ENCODE data around the gene RASD2. TPM values are rescaled to one million over a fixed set of nuclear protein-coding genes. Genes with fewer than 3 reads are reported as not detected.

RASD2 gene
- total and polyA plus RNA-seq, 10 of the 15 experiments (the other 5 are each of a cell fraction or from before 2014, with no cell fraction given), result 0.03 TPM; not detected in 9

DNA sequence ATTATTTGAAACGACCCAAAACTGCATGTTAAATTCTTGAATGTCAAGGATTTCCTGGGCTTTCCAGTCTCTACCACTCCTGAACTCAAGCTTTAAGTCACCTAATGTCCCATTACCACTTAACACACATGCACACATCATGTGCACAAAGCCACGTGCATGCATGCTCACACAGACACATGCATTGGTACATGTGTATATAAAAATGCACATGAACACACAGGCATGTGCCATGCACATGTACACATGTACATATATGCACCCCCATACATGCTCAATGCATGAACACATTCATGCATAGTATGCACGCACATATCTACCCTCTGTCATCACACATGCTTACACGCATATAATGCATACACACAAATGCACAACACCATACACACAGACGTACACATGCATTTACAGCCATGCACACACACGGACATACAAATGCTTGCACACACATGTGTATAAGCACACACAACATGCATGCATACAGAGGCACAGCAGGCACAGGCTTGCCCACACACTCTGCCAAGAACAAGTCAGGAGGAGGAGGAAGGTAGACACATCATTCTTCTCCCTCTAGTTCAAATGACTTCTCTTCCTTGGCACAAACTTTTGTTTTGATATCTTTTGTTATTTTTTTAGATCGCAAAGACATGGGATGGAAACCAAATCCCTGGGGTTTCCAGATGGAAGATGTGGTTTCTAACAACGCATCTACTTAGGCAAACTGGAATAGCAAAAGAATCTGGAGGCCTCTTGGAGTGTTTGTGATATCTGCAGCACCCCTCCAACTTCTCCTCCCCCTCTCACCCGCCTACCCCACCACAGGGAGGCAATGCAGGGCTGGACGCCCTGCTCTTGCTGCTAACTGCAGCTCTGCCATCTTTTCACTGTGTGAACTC lies 24.6 kb downstream of the RASD2 start:
- H3K27ac ChIP-seq (ENCODE audit: control insufficient read depth, insufficient read depth), result no peak overlapping the region
- 25% methylated on average over 10 of the region's 10 CpGs for WGBS (ENCODE audit: insufficient coverage, insufficient replicate concordance, low lambda C conversion rate, missing lambda C conversion rate)
- ChIA-PET CTCF (interaction anchor here (0.7 to 1.0 kb wide), 2 partner anchors 23 to 214 kb away, joined by 3 read pairs; no protein-coding TSS in a partner anchor), RAD21 (ENCODE audit: unreplicated experiment) (no interaction called here), SMC1A (ENCODE audit: uncharacterized antibody, unreplicated experiment) (no interaction called here), POLR2A (interaction anchor here (0.6 kb wide), 1 partner anchor 443 kb away, joined by 6 read pairs; no protein-coding TSS in a partner anchor)
- H3K27me3 ChIP-seq (replicated peaks in 1 of 2; ENCODE audit: control insufficient read depth in 2 of 2, insufficient read depth in 2 of 2, low read length in 1 of 2), result peaks cover 0 to 6% of the 10 kb centered on the region in 2 experiments; a peak in 3 of 4 replicates
- no peak overlapping the region for H3K9ac ChIP-seq (ENCODE audit: control insufficient read depth, insufficient read depth, low read length)
- in situ Hi-C loops (cut with MboI), result no loop called here
- ATAC-seq, result no peak
- H3K79me2 ChIP-seq (ENCODE audit: control insufficient read depth, insufficient read depth, low read length), result no peaks in the 10 kb centered on the region
- no peaks in the 10 kb centered on the region for H3K36me3 ChIP-seq (ENCODE audit: control insufficient read depth in 2 of 2, insufficient read depth in 2 of 2, low read length in 1 of 2)
- no TSS peak for BruUV-seq (replicated peaks)
- no peak for FAIRE-seq
- H3K4me2 ChIP-seq (ENCODE audit: control insufficient read depth, insufficient read depth), result no peak overlapping the region
- H3K4me3 ChIP-seq, result no peak overlapping the region
- H4K20me1 ChIP-seq (ENCODE audit: control insufficient read depth, insufficient read depth), result no peaks in the 10 kb centered on the region
- no peak for DNase-seq (ENCODE audit: low read depth, low spot score)
- intact Hi-C loops (cut with micrococcal nuclease; ENCODE audit: unreplicated experiment), result no loop called here
- no peaks in the 10 kb centered on the region for H3K9me3 ChIP-seq (replicated peaks; ENCODE audit: control insufficient read depth, insufficient read depth, low read length)
- no peak overlapping the region for H2AFZ ChIP-seq (ENCODE audit: control insufficient read depth, low read depth, low read length)
- no peak for TF ChIP-seq PAX8 (IDR thresholded peaks at IDR 0.05)
- no peak for TF ChIP-seq NR2C2 (IDR thresholded peaks at IDR 0.05; ENCODE audit: borderline replicate concordance, control insufficient read depth, insufficient read length, low read depth)
- TF ChIP-seq, protein P1, sequence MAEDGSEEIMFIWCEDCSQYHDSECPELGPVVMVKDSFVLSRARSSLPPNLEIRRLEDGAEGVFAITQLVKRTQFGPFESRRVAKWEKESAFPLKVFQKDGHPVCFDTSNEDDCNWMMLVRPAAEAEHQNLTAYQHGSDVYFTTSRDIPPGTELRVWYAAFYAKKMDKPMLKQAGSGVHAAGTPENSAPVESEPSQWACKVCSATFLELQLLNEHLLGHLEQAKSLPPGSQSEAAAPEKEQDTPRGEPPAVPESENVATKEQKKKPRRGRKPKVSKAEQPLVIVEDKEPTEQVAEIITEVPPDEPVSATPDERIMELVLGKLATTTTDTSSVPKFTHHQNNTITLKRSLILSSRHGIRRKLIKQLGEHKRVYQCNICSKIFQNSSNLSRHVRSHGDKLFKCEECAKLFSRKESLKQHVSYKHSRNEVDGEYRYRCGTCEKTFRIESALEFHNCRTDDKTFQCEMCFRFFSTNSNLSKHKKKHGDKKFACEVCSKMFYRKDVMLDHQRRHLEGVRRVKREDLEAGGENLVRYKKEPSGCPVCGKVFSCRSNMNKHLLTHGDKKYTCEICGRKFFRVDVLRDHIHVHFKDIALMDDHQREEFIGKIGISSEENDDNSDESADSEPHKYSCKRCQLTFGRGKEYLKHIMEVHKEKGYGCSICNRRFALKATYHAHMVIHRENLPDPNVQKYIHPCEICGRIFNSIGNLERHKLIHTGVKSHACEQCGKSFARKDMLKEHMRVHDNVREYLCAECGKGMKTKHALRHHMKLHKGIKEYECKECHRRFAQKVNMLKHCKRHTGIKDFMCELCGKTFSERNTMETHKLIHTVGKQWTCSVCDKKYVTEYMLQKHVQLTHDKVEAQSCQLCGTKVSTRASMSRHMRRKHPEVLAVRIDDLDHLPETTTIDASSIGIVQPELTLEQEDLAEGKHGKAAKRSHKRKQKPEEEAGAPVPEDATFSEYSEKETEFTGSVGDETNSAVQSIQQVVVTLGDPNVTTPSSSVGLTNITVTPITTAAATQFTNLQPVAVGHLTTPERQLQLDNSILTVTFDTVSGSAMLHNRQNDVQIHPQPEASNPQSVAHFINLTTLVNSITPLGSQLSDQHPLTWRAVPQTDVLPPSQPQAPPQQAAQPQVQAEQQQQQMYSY (CRISPR knock-in tag; IDR thresholded peaks at IDR 0.05), result no peak
- TF ChIP-seq STAT1 (conservative IDR thresholded peaks at IDR 0.05), result no peak
- TF ChIP-seq GABPA (IDR thresholded peaks at IDR 0.05; ENCODE audit: low read depth), result no peak
- TF ChIP-seq MEF2A (IDR thresholded peaks at IDR 0.05; ENCODE audit: insufficient read depth, low read depth, low read length), result no peak
- TF ChIP-seq FOXK2 (IDR thresholded peaks at IDR 0.05), result no peak
- no peak for TF ChIP-seq SMARCA5 (IDR thresholded peaks at IDR 0.05)
- TF ChIP-seq ASH2L (IDR thresholded peaks at IDR 0.05; ENCODE audit: borderline replicate concordance, low read depth), result no peak
- TF ChIP-seq TCF12 (IDR thresholded peaks at IDR 0.05; ENCODE audit: low read depth, low read length), result no peak
- TF ChIP-seq LARP7 (IDR thresholded peaks at IDR 0.05), result no peak
- TF ChIP-seq, protein P2, sequence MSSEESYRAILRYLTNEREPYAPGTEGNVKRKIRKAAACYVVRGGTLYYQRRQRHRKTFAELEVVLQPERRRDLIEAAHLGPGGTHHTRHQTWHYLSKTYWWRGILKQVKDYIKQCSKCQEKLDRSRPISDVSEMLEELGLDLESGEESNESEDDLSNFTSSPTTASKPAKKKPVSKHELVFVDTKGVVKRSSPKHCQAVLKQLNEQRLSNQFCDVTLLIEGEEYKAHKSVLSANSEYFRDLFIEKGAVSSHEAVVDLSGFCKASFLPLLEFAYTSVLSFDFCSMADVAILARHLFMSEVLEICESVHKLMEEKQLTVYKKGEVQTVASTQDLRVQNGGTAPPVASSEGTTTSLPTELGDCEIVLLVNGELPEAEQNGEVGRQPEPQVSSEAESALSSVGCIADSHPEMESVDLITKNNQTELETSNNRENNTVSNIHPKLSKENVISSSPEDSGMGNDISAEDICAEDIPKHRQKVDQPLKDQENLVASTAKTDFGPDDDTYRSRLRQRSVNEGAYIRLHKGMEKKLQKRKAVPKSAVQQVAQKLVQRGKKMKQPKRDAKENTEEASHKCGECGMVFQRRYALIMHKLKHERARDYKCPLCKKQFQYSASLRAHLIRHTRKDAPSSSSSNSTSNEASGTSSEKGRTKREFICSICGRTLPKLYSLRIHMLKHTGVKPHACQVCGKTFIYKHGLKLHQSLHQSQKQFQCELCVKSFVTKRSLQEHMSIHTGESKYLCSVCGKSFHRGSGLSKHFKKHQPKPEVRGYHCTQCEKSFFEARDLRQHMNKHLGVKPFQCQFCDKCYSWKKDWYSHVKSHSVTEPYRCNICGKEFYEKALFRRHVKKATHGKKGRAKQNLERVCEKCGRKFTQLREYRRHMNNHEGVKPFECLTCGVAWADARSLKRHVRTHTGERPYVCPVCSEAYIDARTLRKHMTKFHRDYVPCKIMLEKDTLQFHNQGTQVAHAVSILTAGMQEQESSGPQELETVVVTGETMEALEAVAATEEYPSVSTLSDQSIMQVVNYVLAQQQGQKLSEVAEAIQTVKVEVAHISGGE (CRISPR knock-in tag; IDR thresholded peaks at IDR 0.05), result no peak
- H3K4me1 ChIP-seq (ENCODE audit: control insufficient read depth, insufficient read depth, low read length), result no peaks in the 10 kb centered on the region

All from GM12878 (cell line).